Mesendoderm (in vitro differentiated cells): Measurements from ENCODE around the gene CLEC4G.

Experiments
- DNase-seq: peaks from one replicate; pipeline ENCODE4 v3.0.0; 2013
- H2AK5ac ChIP-seq: 2 replicates; pipeline ENCODE4 v1.6.1; 2013; ENCODE audit warnings: low read length, inconsistent platforms
- H2BK120ac ChIP-seq: 2 replicates; pipeline ENCODE4 v1.6.1; 2013; ENCODE audit warnings: low read depth, mild to moderate bottlenecking, low read length, moderate library complexity, mixed read lengths
- H2BK15ac ChIP-seq: replicated peaks from 2 replicates; pipeline ENCODE4 v1.6.1; 2013; ENCODE audit warnings: low read depth, mild to moderate bottlenecking, moderate library complexity
- H2BK5ac ChIP-seq: 2 replicates; pipeline ENCODE4 v1.6.1; 2013; ENCODE audit warnings: low read length, inconsistent platforms
- H3K18ac ChIP-seq: 2 replicates; pipeline ENCODE4 v1.6.1; 2013; ENCODE audit warnings: mild to moderate bottlenecking, low read length, mixed read lengths
- H3K23ac ChIP-seq: one replicate; pipeline ENCODE4 v1.6.1; 2013; ENCODE audit warnings: low read length
- H3K27ac ChIP-seq: 2 replicates; pipeline ENCODE4 v1.5.1; 2013; ENCODE audit warnings: low read depth, mild to moderate bottlenecking, inconsistent platforms, low read length, moderate library complexity
- H3K27me3 ChIP-seq: 2 replicates; pipeline ENCODE4 v1.6.1; 2013; ENCODE audit warnings: low read length, control low read depth, mild to moderate bottlenecking, inconsistent platforms; ENCODE audit not compliant: insufficient read depth, poor library complexity
- H3K36me3 ChIP-seq: 2 replicates; pipeline ENCODE4 v1.6.1; 2013; ENCODE audit warnings: low read length, inconsistent platforms; ENCODE audit not compliant: control insufficient read depth, insufficient read depth
- H3K4ac ChIP-seq: one replicate; pipeline ENCODE4 v1.6.1; 2013; ENCODE audit warnings: low read depth, mild to moderate bottlenecking, low read length, moderate library complexity
- H3K4me1 ChIP-seq: 2 replicates; pipeline ENCODE4 v1.6.1; 2013; ENCODE audit warnings: low read depth, low read length, inconsistent platforms; ENCODE audit not compliant: control insufficient read depth
- H3K4me2 ChIP-seq: 2 replicates; pipeline ENCODE4 v1.6.1; 2013; ENCODE audit warnings: low read length
- H3K4me3 ChIP-seq: 2 replicates; pipeline ENCODE4 v1.5.1; 2013; ENCODE audit warnings: mild to moderate bottlenecking, low read length
- H3K56ac ChIP-seq: one replicate; pipeline ENCODE4 v1.6.1; 2013; ENCODE audit warnings: low read length
- H3K79me1 ChIP-seq: 2 replicates; pipeline ENCODE4 v1.6.1; 2013; ENCODE audit warnings: low read length, inconsistent platforms
- H3K79me2 ChIP-seq: 2 replicates; pipeline ENCODE4 v1.6.1; 2013; ENCODE audit warnings: mild to moderate bottlenecking, low read length; ENCODE audit not compliant: control insufficient read depth, insufficient read depth
- H3K9ac ChIP-seq: 2 replicates; pipeline ENCODE4 v1.6.1; 2013; ENCODE audit warnings: low read length, inconsistent platforms
- H4K5ac ChIP-seq: one replicate; pipeline ENCODE4 v1.6.1; 2013; ENCODE audit warnings: low read length
- H4K8ac ChIP-seq: one replicate; pipeline ENCODE4 v1.6.1; 2013; ENCODE audit warnings: low read depth, mild to moderate bottlenecking, control low read depth, low read length, moderate library complexity
- WGBS: extraction: QIAGEN DNeasy Blood & Tissue Kit; methylation state at CpG from one replicate; pipeline ENCODE4 v1.1.7; 2013; ENCODE audit warnings: low lambda C conversion rate, missing lambda C conversion rate; ENCODE audit not compliant: insufficient coverage; ENCODE audit errors: extremely low coverage; 5-methylcytosine and 5-hydroxymethylcytosine counted together

Gene CLEC4G

GRCh38 chr19:7773841-7774240, 41.9 kb upstream of the CLEC4G start:
- Histone ChIP-seq H3K79me1 (no peaks in the 10 kb centered on the region), H3K36me3 (no peaks in the 10 kb centered on the region), H2BK120ac (no peak overlapping the region), H3K9ac (no peak overlapping the region), H3K56ac (no peak overlapping the region), H3K4me1 (no peaks in the 10 kb centered on the region), H3K27ac (no peak overlapping the region), H3K4ac (no peak overlapping the region), H3K18ac (no peak overlapping the region), H4K8ac (no peak overlapping the region), H2AK5ac (no peak overlapping the region), H3K4me3 (no peak overlapping the region), H2BK5ac (no peak overlapping the region), H4K5ac (no peak overlapping the region), H3K27me3 (no peaks in the 10 kb centered on the region), H3K23ac (no peak overlapping the region), H3K4me2 (no peak overlapping the region), H3K79me2 (no peaks in the 10 kb centered on the region), H2BK15ac (no peak overlapping the region)
- DNase-seq, result no peak
- no CpG with 5 or more reads among the region's 9 CpGs for WGBS

- Histone ChIP-seq H3K79me1 (no peaks in the 10 kb centered on the region), H3K4me2 (no peak overlapping the region), H4K8ac (no peak overlapping the region), H3K27ac (no peak overlapping the region), H4K5ac (no peak overlapping the region), H3K18ac (no peak overlapping the region), H3K23ac (no peak overlapping the region), H3K27me3 (no peaks in the 10 kb centered on the region), H2AK5ac (no peak overlapping the region), H3K4ac (no peak overlapping the region), H3K9ac (no peak overlapping the region), H2BK15ac (no peak overlapping the region), H3K36me3 (no peaks in the 10 kb centered on the region), H2BK5ac (no peak overlapping the region), H3K4me1 (no peaks in the 10 kb centered on the region), H2BK120ac (no peak overlapping the region), H3K4me3 (no peak overlapping the region), H3K56ac (no peak overlapping the region), H3K79me2 (no peaks in the 10 kb centered on the region)
- no CpG with 5 or more reads among the region's 8 CpGs for WGBS
- DNase-seq, result peak; percentile 45
Observed at GRCh38 chr19:7772752-7773291, 40.9 kb upstream of the CLEC4G start.

GRCh38 chr19:7771072-7771471, 39.2 kb upstream of the CLEC4G start:
- Histone ChIP-seq H3K4ac (no peak overlapping the region), H2BK120ac (no peak overlapping the region), H2AK5ac (no peak overlapping the region), H3K56ac (no peak overlapping the region), H4K8ac (no peak overlapping the region), H3K23ac (no peak overlapping the region), H3K4me3 (no peak overlapping the region), H3K4me2 (no peak overlapping the region), H3K79me2 (no peaks in the 10 kb centered on the region), H3K18ac (no peak overlapping the region), H3K27ac (no peak overlapping the region), H3K36me3 (no peaks in the 10 kb centered on the region), H3K79me1 (no peaks in the 10 kb centered on the region), H3K9ac (no peak overlapping the region), H3K27me3 (no peaks in the 10 kb centered on the region), H2BK5ac (no peak overlapping the region), H3K4me1 (no peaks in the 10 kb centered on the region), H4K5ac (no peak overlapping the region), H2BK15ac (no peak overlapping the region)
- WGBS, result no CpG with 5 or more reads among the region's 8 CpGs
- no peak for DNase-seq

GRCh38 chr19:7769171-7769570, 37.3 kb upstream of the CLEC4G start:
- H4K5ac ChIP-seq, result no peak overlapping the region
- no peak overlapping the region for H2BK15ac ChIP-seq
- H3K79me1 ChIP-seq, result no peaks in the 10 kb centered on the region
- no peak overlapping the region for H3K4ac ChIP-seq
- WGBS, result no CpG with 5 or more reads among the region's 2 CpGs
- H3K79me2 ChIP-seq, result no peaks in the 10 kb centered on the region
- H3K9ac ChIP-seq, result no peak overlapping the region
- H2BK120ac ChIP-seq, result no peak overlapping the region
- H3K4me1 ChIP-seq, result no peaks in the 10 kb centered on the region
- H3K18ac ChIP-seq, result no peak overlapping the region
- no peak for DNase-seq
- no peak overlapping the region for H3K27ac ChIP-seq
- H2AK5ac ChIP-seq, result no peak overlapping the region
- H3K23ac ChIP-seq, result no peak overlapping the region
- H3K56ac ChIP-seq, result no peak overlapping the region
- no peak overlapping the region for H3K4me3 ChIP-seq
- H2BK5ac ChIP-seq, result no peak overlapping the region
- no peak overlapping the region for H3K4me2 ChIP-seq
- no peaks in the 10 kb centered on the region for H3K36me3 ChIP-seq
- H3K27me3 ChIP-seq, result no peaks in the 10 kb centered on the region
- no peak overlapping the region for H4K8ac ChIP-seq

- Histone ChIP-seq H2BK5ac (no peak overlapping the region), H4K5ac (no peak overlapping the region), H3K18ac (no peak overlapping the region), H3K23ac (no peak overlapping the region), H3K27ac (no peak overlapping the region), H2BK120ac (no peak overlapping the region), H3K4me3 (no peak overlapping the region), H3K79me1 (no peaks in the 10 kb centered on the region), H4K8ac (no peak overlapping the region), H3K4ac (no peak overlapping the region), H3K36me3 (no peaks in the 10 kb centered on the region), H3K27me3 (no peaks in the 10 kb centered on the region), H2BK15ac (no peak overlapping the region), H3K4me2 (no peak overlapping the region), H3K56ac (no peak overlapping the region), H3K79me2 (no peaks in the 10 kb centered on the region), H3K9ac (no peak overlapping the region), H2AK5ac (no peak overlapping the region), H3K4me1 (no peaks in the 10 kb centered on the region)
- no peak for DNase-seq
- no CpG with 5 or more reads among the region's 4 CpGs for WGBS
Observed at GRCh38 chr19:7767487-7767886, 35.6 kb upstream of the CLEC4G start.

- no CpG with 5 or more reads among the region's 11 CpGs for WGBS
Observed at GRCh38 chr19:7766535-7766934, 34.6 kb upstream of the CLEC4G start.

More at GRCh38 chr19:7766535-7766934, 34.6 kb upstream of the CLEC4G start:
- no peak overlapping the region for H3K23ac ChIP-seq
- no peak overlapping the region for H3K4me2 ChIP-seq
- H2BK5ac ChIP-seq, result no peak overlapping the region
- no peak overlapping the region for H2BK15ac ChIP-seq
- no peaks in the 10 kb centered on the region for H3K79me2 ChIP-seq
- H3K4me3 ChIP-seq, result no peak overlapping the region
- no peak overlapping the region for H4K8ac ChIP-seq
- no peaks in the 10 kb centered on the region for H3K27me3 ChIP-seq
- H2AK5ac ChIP-seq, result no peak overlapping the region
- H3K36me3 ChIP-seq, result no peaks in the 10 kb centered on the region
- no peak overlapping the region for H3K4ac ChIP-seq
- H3K56ac ChIP-seq, result no peak overlapping the region
- DNase-seq, result no peak
- no peaks in the 10 kb centered on the region for H3K79me1 ChIP-seq
- H3K18ac ChIP-seq, result no peak overlapping the region
- H4K5ac ChIP-seq, result no peak overlapping the region
- H2BK120ac ChIP-seq, result no peak overlapping the region
- no peak overlapping the region for H3K27ac ChIP-seq
- no peak overlapping the region for H3K9ac ChIP-seq
- H3K4me1 ChIP-seq, result no peaks in the 10 kb centered on the region
